Choroid plexus epithelial cell (primary cell): ENCODE results near the gene RARS2.

ENCODE experiments used
- DNase-seq: peaks from one replicate; pipeline ENCODE4 v3.0.0-alpha.2; 2010; ENCODE audit warnings: low read depth
- H3K4me3 ChIP-seq: 2 replicates; pipeline ENCODE4 v1.5.1; 2011; ENCODE audit warnings: low read depth, mild to moderate bottlenecking, control low read depth, low read length, moderate library complexity
- CTCF ChIP-seq: conservative IDR thresholded peaks from 2 replicates; pipeline ENCODE4 v1.5.1; 2011; ENCODE audit warnings: low read depth, mild to moderate bottlenecking, control low read depth, inconsistent platforms, low read length, moderate library complexity

RARS2 gene

GRCh38 chr6:87487555-87487954 lies 102.2 kb downstream of the RARS2 start:
- TF ChIP-seq CTCF, result no peak
- peak; percentile 19 for DNase-seq
- H3K4me3 ChIP-seq, result no peak overlapping the region

GRCh38 chr6:87484491-87484890 lies 105.3 kb downstream of the RARS2 start:
- no peak for DNase-seq
- no peak for TF ChIP-seq CTCF
- no peak overlapping the region for H3K4me3 ChIP-seq

- peak; percentile 68 for DNase-seq
- TF ChIP-seq CTCF, result peak; percentile 32
- H3K4me3 ChIP-seq, result no peak overlapping the region
These were observed 105.9 kb downstream of the RARS2 start for GRCh38 chr6:87483929-87484328.

- no peak for DNase-seq
- H3K4me3 ChIP-seq, result no peak overlapping the region
- TF ChIP-seq CTCF, result no peak
These were observed 107.4 kb downstream of the RARS2 start for GRCh38 chr6:87482366-87482765.

- no peak for TF ChIP-seq CTCF
- no peak for DNase-seq
- H3K4me3 ChIP-seq, result no peak overlapping the region
These were observed 107.9 kb downstream of the RARS2 start for GRCh38 chr6:87481931-87482330.

- H3K4me3 ChIP-seq, result peak overlapping the region; percentile 96
- TF ChIP-seq CTCF, result no peak
- DNase-seq, result peak; percentile 69
These were observed 116.3 kb downstream of the RARS2 start for GRCh38 chr6:87473419-87473903.

- peak; percentile 31 for TF ChIP-seq CTCF
- DNase-seq, result peak; percentile 86
- peak within 1 kb of the TSS; percentile 96 for H3K4me3 ChIP-seq
These were observed 117.0 kb downstream of the RARS2 start, which contains the start of gene SLC35A1 for GRCh38 chr6:87472525-87473418. TSS of gene SLC35A1 (plus strand) at chr6:87472974. CDS start at chr6:87473004, 30 bp downstream.
